HFFc6 (cell line): ENCODE results near the gene SLC25A42. TPM values are rescaled to one million over a fixed set of nuclear protein-coding genes. Genes with fewer than 3 reads are reported as not detected.
"Not testable (repeated sequence)": the region's sequence is repeated elsewhere in the genome, so short reads cannot be mapped to it uniquely, and the experiment has no call there.

Experiments
- DNase-seq: peaks from one replicate; pipeline ENCODE4 v3.0.0-alpha.2; 2018
- H3K27ac Mint-ChIP-seq: 2 replicates; pipeline ENCODE4 v1.8.0; 2020; ENCODE audit warnings: mild to moderate bottlenecking, mixed read lengths
- H3K27me3 Mint-ChIP-seq: 2 replicates; pipeline ENCODE4 v1.8.0; 2021; ENCODE audit warnings: mild to moderate bottlenecking, moderate library complexity, mixed read lengths; ENCODE audit not compliant: insufficient read depth
- H3K36me3 Mint-ChIP-seq: 2 replicates; pipeline ENCODE4 v1.8.0; 2021; ENCODE audit warnings: low read depth, mixed read lengths
- H3K4me1 Mint-ChIP-seq: 2 replicates; pipeline ENCODE4 v1.8.0; 2020; ENCODE audit warnings: low read depth, mixed read lengths
- H3K4me3 Mint-ChIP-seq: 2 replicates; pipeline ENCODE4 v1.8.0; 2020; ENCODE audit warnings: mild to moderate bottlenecking, moderate library complexity, mixed read lengths
- H3K9me3 Mint-ChIP-seq: 2 replicates; pipeline ENCODE4 v1.8.0; 2020; ENCODE audit warnings: mild to moderate bottlenecking, mixed read lengths
- total RNA-seq, 6 experiments: library from RNA; stranded (reverse); fragmentation: NEBNext Ultra II Directional; extraction: Animal tissue kit (Norgen Biotek cat#: 25700); gene quantifications; 2 replicates in 1 of 6; 3 replicates in 5 of 6; pipeline ENCODE4 v1.2.3, GENCODE V29; 2021
- TF ChIP-seq, protein P1 (sequence below): fragments of 200-600 bp; sonication (generic); IDR thresholded peaks from 2 replicates; pipeline ENCODE4 v1.5.0; 2021; ENCODE audit warnings: antibody characterized with exemption, mild to moderate bottlenecking

Gene SLC25A42
- total RNA-seq, 6 experiments from 2014 or later: 8.7 to 11.7 (median 9.9) TPM

DNA sequence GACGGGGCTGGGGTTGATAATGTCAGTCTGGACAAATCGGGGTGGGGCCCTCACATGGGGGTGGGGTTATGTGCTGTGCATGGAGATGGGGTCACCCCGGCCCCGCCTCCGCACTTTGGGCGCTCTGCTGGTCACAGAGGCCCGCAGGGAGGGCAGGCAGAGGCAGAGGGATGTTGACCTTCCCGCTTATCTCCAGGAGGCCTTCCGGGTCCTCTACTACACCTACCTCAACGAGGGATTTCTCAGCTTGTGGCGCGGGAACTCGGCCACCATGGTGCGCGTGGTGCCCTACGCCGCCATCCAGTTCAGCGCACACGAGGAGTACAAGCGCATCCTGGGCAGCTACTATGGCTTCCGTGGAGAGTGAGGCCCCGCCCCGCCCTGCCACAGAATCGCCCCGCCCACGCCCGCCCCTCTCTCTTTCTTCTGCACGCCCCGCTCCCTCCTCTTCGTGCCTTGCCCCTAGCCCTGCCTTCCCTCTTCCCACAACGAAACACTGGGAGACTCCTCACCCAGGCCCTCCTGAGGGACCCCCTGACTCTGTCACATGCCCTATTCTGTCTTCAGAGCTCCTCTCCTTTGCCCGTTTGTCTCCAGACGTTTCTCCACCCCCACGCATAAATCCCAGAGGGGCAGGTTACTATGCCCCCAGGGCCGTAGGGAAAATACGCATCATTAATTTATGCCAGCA is 41.7 kb downstream of the SLC25A42 start:
- TF ChIP-seq, protein P1, sequence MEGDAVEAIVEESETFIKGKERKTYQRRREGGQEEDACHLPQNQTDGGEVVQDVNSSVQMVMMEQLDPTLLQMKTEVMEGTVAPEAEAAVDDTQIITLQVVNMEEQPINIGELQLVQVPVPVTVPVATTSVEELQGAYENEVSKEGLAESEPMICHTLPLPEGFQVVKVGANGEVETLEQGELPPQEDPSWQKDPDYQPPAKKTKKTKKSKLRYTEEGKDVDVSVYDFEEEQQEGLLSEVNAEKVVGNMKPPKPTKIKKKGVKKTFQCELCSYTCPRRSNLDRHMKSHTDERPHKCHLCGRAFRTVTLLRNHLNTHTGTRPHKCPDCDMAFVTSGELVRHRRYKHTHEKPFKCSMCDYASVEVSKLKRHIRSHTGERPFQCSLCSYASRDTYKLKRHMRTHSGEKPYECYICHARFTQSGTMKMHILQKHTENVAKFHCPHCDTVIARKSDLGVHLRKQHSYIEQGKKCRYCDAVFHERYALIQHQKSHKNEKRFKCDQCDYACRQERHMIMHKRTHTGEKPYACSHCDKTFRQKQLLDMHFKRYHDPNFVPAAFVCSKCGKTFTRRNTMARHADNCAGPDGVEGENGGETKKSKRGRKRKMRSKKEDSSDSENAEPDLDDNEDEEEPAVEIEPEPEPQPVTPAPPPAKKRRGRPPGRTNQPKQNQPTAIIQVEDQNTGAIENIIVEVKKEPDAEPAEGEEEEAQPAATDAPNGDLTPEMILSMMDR: no peak
- H3K27me3 Mint-ChIP-seq: no peaks in the 10 kb centered on the region; the same call in 1 of the 2 replicates
- peak overlapping the region; percentile 43 for H3K27ac Mint-ChIP-seq
- no peaks in the 10 kb centered on the region for H3K9me3 Mint-ChIP-seq
- H3K4me3 Mint-ChIP-seq: peak overlapping the region; percentile 76
- no peaks in the 10 kb centered on the region for H3K36me3 Mint-ChIP-seq
- DNase-seq: no peak
- peaks cover 25% of the 10 kb centered on the region for H3K4me1 Mint-ChIP-seq

- H3K4me3 Mint-ChIP-seq: peak overlapping the region; percentile 76
- DNase-seq: no peak
Measured at GRCh38 chr19:19106056-19106551, 42.3 kb downstream of the SLC25A42 start.

GRCh38 chr19:19106938-19107337 is 43.1 kb downstream of the SLC25A42 start:
- not testable (repeated sequence) for H3K27me3 Mint-ChIP-seq, DNase-seq, H3K4me3 Mint-ChIP-seq, H3K27ac Mint-ChIP-seq, H3K9me3 Mint-ChIP-seq, H3K36me3 Mint-ChIP-seq
- H3K4me1 Mint-ChIP-seq: peaks cover 25% of the 10 kb centered on the region

More at GRCh38 chr19:19106056-19106551, 42.3 kb downstream of the SLC25A42 start:
- no peaks in the 10 kb centered on the region for H3K9me3 Mint-ChIP-seq
- H3K36me3 Mint-ChIP-seq: no peaks in the 10 kb centered on the region
- H3K27ac Mint-ChIP-seq: peak overlapping the region; percentile 28; the same call in 1 of the 2 replicates
- H3K27me3 Mint-ChIP-seq: no peaks in the 10 kb centered on the region; the same call in none of the 2 replicates
- TF ChIP-seq, protein P1: no peak
- H3K4me1 Mint-ChIP-seq: peaks cover 25% of the 10 kb centered on the region

GRCh38 chr19:19107654-19108053 is 43.9 kb downstream of the SLC25A42 start:
- H3K36me3 Mint-ChIP-seq: no peaks in the 10 kb centered on the region
- no peaks in the 10 kb centered on the region for H3K9me3 Mint-ChIP-seq
- H3K27me3 Mint-ChIP-seq: no peaks in the 10 kb centered on the region; the same call in none of the 2 replicates

DNA sequence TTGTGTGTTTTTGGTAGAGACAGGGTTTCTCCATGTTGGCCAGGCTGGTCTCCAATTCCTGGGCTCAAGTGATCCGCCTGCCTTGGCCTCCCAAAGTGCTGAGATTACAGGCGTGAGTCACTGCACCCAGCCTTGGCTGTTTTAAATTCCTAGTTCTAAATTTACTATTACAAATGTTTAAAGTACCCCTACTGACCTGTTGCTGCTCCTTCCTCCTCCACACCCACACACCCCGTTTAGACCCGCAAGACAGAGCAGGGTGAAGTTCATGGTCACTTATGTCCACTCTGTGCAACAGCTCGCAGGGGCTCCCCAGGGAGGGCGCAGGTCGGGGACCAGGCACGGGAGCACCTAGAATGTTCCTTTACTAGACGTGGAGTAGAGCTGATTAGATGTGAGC is 45.8 kb downstream of the SLC25A42 start:
- H3K27me3 Mint-ChIP-seq: no peaks in the 10 kb centered on the region; the same call in none of the 2 replicates
- TF ChIP-seq, protein P1: no peak
- peak; percentile 17 for DNase-seq
- H3K27ac Mint-ChIP-seq: no peak overlapping the region
- peaks cover 32% of the 10 kb centered on the region for H3K4me1 Mint-ChIP-seq
- H3K36me3 Mint-ChIP-seq: no peaks in the 10 kb centered on the region
- H3K9me3 Mint-ChIP-seq: no peaks in the 10 kb centered on the region
- no peak overlapping the region for H3K4me3 Mint-ChIP-seq

More at GRCh38 chr19:19107654-19108053, 43.9 kb downstream of the SLC25A42 start:
- no peak overlapping the region for H3K4me3 Mint-ChIP-seq
- H3K4me1 Mint-ChIP-seq: peaks cover 26% of the 10 kb centered on the region
- no peak overlapping the region for H3K27ac Mint-ChIP-seq
- DNase-seq: no peak
- TF ChIP-seq, protein P1: no peak
